ENCODE results near the gene PRSS1.

GRCh38 chr7:142796001-142796500 lies 46.8 kb downstream of the PRSS1 start:
- TF ChIP-seq CTCF (conservative IDR thresholded peaks at IDR 0.05 in 1 of 2, IDR thresholded peaks at IDR 0.05 in 1 of 2; ENCODE audit: extremely low read depth in 1 of 2, insufficient read depth in 1 of 2, low read depth in 1 of 2, low read length in 2 of 2) = no peak
- TF ChIP-seq EZH2 (IDR thresholded peaks at IDR 0.05; ENCODE audit: borderline replicate concordance, low read length) = no peak

All from mammary epithelial cell (primary cell).